GM13976 (cell line): Measurements from ENCODE around the gene CYTH1.

Experiments
- DNase-seq: peaks from one replicate; pipeline ENCODE4 v3.0.0; 2012; ENCODE audit warnings: low spot score
- CTCF ChIP-seq: IDR thresholded peaks from 2 replicates; pipeline ENCODE4 v1.5.1; 2012; ENCODE audit warnings: borderline replicate concordance, mild to moderate bottlenecking; ENCODE audit not compliant: insufficient read depth; ENCODE audit errors: extremely low read depth, missing control alignments, control extremely low read depth
- in situ Hi-C: fragments of 300-500 bp; cut with MboI; formaldehyde crosslinking; loops from one replicate; pipeline ENCODE4 v1.12.0; 2022; ENCODE audit warnings: low sequenced_read_pairs, mixed read lengths, inconsistent platforms; ENCODE audit not compliant: unreplicated experiment

CYTH1 gene

GRCh38 chr17:78800132-78800931 is 18.3 kb upstream of the CYTH1 start:
- peak; percentile 27 for DNase-seq
- in situ Hi-C loops, result loop anchor here (10.0 kb wide), 1 partner anchor 296 kb away; no protein-coding TSS in a partner anchor
- TF ChIP-seq CTCF, result no peak

DNA sequence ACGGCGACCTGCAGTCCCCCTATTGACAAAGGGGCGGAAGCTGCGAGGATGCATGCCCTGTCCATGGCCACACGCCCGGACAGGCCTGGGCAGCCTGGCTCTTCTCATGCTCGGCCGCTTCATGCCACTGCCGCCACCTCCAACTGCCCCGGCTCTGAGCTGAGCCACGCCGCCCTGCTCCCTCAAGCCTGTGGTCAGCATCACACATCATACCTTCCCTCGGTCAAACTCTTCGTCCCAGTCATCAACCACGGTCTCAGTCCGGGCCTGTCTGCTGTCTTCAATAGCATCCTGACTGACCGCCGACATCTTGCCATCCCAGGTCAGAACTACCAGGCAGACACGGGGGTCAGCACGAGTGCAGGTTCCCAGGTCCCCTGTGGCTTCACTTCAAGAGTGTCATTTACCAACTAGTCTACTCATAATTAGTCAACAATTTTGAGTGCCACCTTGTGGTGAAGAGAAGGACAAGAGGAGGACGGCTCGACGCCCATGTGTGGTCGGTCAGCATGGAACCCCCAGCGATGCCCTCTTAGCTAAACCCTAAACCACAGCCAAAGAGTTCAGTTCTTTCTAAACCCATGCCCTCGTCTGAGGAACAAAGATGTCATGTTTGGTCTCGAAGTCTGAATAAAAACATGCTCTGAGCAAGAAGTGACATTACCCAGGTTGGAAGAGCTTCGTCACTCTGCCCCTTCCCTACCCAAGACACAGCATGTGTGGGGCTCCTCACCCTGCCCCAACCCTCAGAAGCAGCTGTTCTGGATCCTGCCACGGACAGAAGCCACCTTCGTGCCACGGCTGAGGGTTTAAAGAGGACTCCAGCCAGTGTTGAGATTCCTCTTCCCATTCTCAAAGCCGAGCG is 16.9 kb upstream of the CYTH1 start:
- in situ Hi-C loops, result no loop called here
- DNase-seq, result peak; percentile 69

DNA sequence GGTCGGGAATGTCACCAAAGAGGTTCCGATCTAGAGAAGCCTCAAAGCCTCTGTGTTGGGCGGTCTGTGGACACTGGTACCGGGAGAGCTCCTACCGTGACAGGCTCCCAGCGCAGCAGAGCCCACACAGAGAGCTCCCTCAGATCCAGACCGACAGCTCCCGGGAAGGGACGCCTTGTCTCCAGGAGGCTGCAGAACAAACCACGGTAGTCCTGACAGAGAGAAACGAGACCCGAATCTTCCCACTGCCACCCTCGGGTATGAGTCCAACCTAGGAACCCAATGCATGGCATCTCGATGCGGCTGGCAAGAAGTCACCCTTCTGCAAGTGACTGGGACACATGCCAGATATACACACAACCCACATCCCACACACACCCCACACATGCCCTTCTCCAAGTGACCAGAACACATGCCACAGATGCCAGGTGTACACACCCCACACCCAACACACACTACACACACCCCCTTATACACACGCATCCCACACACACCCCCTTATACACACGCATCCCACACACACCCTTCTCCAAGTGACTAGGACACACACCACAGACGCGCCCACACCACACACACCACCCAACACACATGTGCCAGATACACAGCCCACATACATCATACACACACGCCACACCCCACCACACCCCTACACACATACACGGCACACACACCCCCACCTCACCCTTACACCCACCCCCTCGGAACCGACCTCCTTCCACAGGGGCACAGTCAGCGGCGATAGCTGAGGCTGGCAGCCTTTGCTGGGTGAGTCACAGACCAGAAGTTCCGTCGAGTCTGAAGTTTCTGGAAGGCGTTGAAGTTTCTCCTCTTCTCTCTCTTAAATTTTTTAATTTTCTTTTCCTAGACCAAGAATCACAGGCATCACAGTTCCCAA is 15.9 kb upstream of the CYTH1 start:
- DNase-seq, result no peak
- in situ Hi-C loops, result no loop called here

More for the DNA sequence above, 16.9 kb upstream of the CYTH1 start:
- TF ChIP-seq CTCF, result peak; percentile 51

DNA sequence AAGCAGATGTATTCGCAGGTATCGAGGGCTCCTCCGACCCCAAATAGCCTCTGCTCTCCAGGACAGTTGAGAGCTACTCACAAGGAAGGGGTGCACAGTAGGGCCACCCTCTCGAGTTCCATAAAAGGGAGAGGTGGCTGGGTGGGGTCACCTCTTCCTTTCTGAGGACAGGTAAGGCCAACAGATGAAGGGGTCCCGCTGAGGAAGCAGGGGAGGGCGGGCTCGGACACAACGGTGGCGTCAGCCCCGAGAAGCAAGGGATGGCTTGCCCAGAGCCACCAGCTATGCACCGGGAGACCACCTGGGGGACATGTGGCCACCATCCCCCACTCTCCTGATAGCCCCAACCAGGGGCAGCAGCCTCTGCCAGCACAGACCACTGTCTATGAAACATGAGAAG is 15.1 kb upstream of the CYTH1 start:
- TF ChIP-seq CTCF, result no peak
- in situ Hi-C loops, result no loop called here
- no peak for DNase-seq

More for the DNA sequence above, 15.9 kb upstream of the CYTH1 start:
- no peak for TF ChIP-seq CTCF

- TF ChIP-seq CTCF, result no peak
- no peak for DNase-seq
- in situ Hi-C loops, result no loop called here
These were observed 14.4 kb upstream of the CYTH1 start for GRCh38 chr17:78796517-78796900.
